GM18505 (cell line): ENCODE results near the gene TRIP6.

Experiments
- ATAC-seq: cut with Tn5 transposase; IDR thresholded peaks from one replicate; pipeline ENCODE4 v1.9.1; 2021; ENCODE audit not compliant: unreplicated experiment
- POLR2A ChIP-seq: IDR thresholded peaks from 4 replicates; pipeline ENCODE4 v1.6.1; 2011; ENCODE audit warnings: borderline replicate concordance; ENCODE audit not compliant: insufficient read depth, insufficient read length; ENCODE audit errors: extremely low read depth

The TRIP6 gene

GRCh38 chr7:100867776-100868485 is 744 bp downstream of the TRIP6 start:
- no peak for ATAC-seq
- no peak for TF ChIP-seq POLR2A

GRCh38 chr7:100873599-100874299 is 6.6 kb downstream of the TRIP6 start:
- no peak for TF ChIP-seq POLR2A
- ATAC-seq: no peak

GRCh38 chr7:100874300-100874576 is 7.1 kb downstream of the TRIP6 start:
- ATAC-seq: no peak
- no peak for TF ChIP-seq POLR2A

GRCh38 chr7:100874577-100875355 is 7.6 kb downstream of the TRIP6 start, which contains the start of gene SRRT:
TSS of gene SRRT (plus strand) at chr7:100875103. CDS start at chr7:100875591, 488 bp downstream.
- peak; percentile 97 for TF ChIP-seq POLR2A
- ATAC-seq: peak; percentile 86

GRCh38 chr7:100875356-100875751 is 8.2 kb downstream of the TRIP6 start:
- no peak for TF ChIP-seq POLR2A
- peak; percentile 30 for ATAC-seq

- TF ChIP-seq POLR2A: no peak
- ATAC-seq: no peak
Measured at GRCh38 chr7:100878013-100878412, 10.8 kb downstream of the TRIP6 start.

GRCh38 chr7:100878685-100879084 is 11.5 kb downstream of the TRIP6 start:
- ATAC-seq: no peak
- no peak for TF ChIP-seq POLR2A

- TF ChIP-seq POLR2A: no peak
- no peak for ATAC-seq
Measured at GRCh38 chr7:100879685-100880261, 12.6 kb downstream of the TRIP6 start.

GRCh38 chr7:100880645-100881044 is 13.5 kb downstream of the TRIP6 start:
- ATAC-seq: no peak
- TF ChIP-seq POLR2A: no peak

GRCh38 chr7:100881136-100881535 is 13.9 kb downstream of the TRIP6 start:
- TF ChIP-seq POLR2A: no peak
- no peak for ATAC-seq

GRCh38 chr7:100882201-100882600 is 15.0 kb downstream of the TRIP6 start:
- peak; percentile 9 for TF ChIP-seq POLR2A
- no peak for ATAC-seq

- ATAC-seq: no peak
- TF ChIP-seq POLR2A: no peak
Measured at GRCh38 chr7:100882785-100883526, 15.8 kb downstream of the TRIP6 start.
